Type B pancreatic cell (in vitro differentiated cells): ENCODE data around the gene PRKAG3. TPM values are rescaled to one million over a fixed set of nuclear protein-coding genes. Genes with fewer than 3 reads are reported as not detected.

Experiments used
- DNase-seq: peaks from one replicate; pipeline ENCODE4 v3.0.0; 2021; ENCODE audit warnings: mixed read lengths; ENCODE audit not compliant: unreplicated experiment; ENCODE audit errors: extremely low spot score
- H3K27ac Mint-ChIP-seq: 2 replicates; pipeline ENCODE4 v1.8.0; 2021; ENCODE audit warnings: mild to moderate bottlenecking, mixed read lengths
- H3K27me3 Mint-ChIP-seq: 2 replicates; pipeline ENCODE4 v1.8.0; 2021; ENCODE audit warnings: mixed read lengths
- H3K36me3 Mint-ChIP-seq: 2 replicates; pipeline ENCODE4 v1.8.0; 2021; ENCODE audit warnings: mixed read lengths
- H3K4me1 Mint-ChIP-seq: one replicate; pipeline ENCODE4 v1.8.0; 2021; ENCODE audit warnings: mixed read lengths; ENCODE audit not compliant: unreplicated experiment
- H3K4me3 Mint-ChIP-seq: 2 replicates; pipeline ENCODE4 v1.8.0; 2021; ENCODE audit warnings: mild to moderate bottlenecking, mixed read lengths
- H3K9me3 Mint-ChIP-seq: 2 replicates; pipeline ENCODE4 v1.8.0; 2021; ENCODE audit warnings: mixed read lengths
- total RNA-seq: library from RNA; stranded (reverse); gene quantifications from 2 replicates; pipeline ENCODE4 v1.2.1, GENCODE V29; 2021; ENCODE audit warnings: low replicate concordance
- TF ChIP-seq, protein P1 (sequence below): fragments of 200-600 bp; sonication (generic); conservative IDR thresholded peaks from 2 replicates; pipeline ENCODE4 v1.5.0; 2021; ENCODE audit warnings: antibody characterized with exemption, mild to moderate bottlenecking

PRKAG3 gene
- total RNA-seq, 1 donor from 2014 or later: not detected

- Mint-ChIP-seq H3K27me3 (peaks cover 82% of the 10 kb centered on the region), H3K9me3 (no peaks in the 10 kb centered on the region), H3K4me1 (peaks cover 4% of the 10 kb centered on the region), H3K36me3 (peaks cover 6% of the 10 kb centered on the region), H3K4me3 (no peak overlapping the region), H3K27ac (peak overlapping the region; percentile 45)
- TF ChIP-seq, protein P1, sequence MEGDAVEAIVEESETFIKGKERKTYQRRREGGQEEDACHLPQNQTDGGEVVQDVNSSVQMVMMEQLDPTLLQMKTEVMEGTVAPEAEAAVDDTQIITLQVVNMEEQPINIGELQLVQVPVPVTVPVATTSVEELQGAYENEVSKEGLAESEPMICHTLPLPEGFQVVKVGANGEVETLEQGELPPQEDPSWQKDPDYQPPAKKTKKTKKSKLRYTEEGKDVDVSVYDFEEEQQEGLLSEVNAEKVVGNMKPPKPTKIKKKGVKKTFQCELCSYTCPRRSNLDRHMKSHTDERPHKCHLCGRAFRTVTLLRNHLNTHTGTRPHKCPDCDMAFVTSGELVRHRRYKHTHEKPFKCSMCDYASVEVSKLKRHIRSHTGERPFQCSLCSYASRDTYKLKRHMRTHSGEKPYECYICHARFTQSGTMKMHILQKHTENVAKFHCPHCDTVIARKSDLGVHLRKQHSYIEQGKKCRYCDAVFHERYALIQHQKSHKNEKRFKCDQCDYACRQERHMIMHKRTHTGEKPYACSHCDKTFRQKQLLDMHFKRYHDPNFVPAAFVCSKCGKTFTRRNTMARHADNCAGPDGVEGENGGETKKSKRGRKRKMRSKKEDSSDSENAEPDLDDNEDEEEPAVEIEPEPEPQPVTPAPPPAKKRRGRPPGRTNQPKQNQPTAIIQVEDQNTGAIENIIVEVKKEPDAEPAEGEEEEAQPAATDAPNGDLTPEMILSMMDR: no peak
- DNase-seq: no peak
Observed at GRCh38 chr2:218867900-218868299, 36.3 kb upstream of the PRKAG3 start.

- H3K27me3 Mint-ChIP-seq: peaks cover 80% of the 10 kb centered on the region
- no peak for DNase-seq
- no peak overlapping the region for H3K27ac Mint-ChIP-seq
- H3K4me1 Mint-ChIP-seq: peaks cover 7% of the 10 kb centered on the region
- H3K4me3 Mint-ChIP-seq: no peak overlapping the region
- no peaks in the 10 kb centered on the region for H3K36me3 Mint-ChIP-seq
- TF ChIP-seq, protein P1: no peak
- H3K9me3 Mint-ChIP-seq: no peaks in the 10 kb centered on the region
Observed at GRCh38 chr2:218865999-218866398, 34.4 kb upstream of the PRKAG3 start.

DNA sequence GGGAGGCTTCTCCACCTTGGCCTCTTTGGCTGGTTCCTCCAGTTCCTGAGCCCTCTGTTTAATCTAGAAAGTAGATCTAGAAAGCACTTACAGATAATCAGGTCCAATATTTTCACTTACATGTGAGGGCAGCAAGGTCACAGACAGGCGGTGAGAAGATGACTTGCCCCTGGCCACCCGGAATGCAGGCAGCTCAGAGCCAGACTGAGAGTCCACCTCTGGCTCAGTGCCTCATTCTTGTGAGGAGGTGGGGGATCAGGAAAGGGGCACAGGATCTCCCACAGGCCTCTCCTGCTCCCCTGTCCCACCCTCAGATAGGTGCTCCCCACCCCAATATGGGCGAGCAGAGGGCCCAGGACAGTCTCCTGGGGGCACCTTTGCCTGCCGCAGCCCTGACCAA, 33.8 kb upstream of the PRKAG3 start:
- Mint-ChIP-seq H3K4me3 (peak overlapping the region; percentile 66), H3K36me3 (no peaks in the 10 kb centered on the region), H3K9me3 (no peaks in the 10 kb centered on the region), H3K27ac (no peak overlapping the region), H3K27me3 (peaks cover 80% of the 10 kb centered on the region), H3K4me1 (peaks cover 9% of the 10 kb centered on the region)
- TF ChIP-seq, protein P1: no peak
- DNase-seq: no peak

DNA sequence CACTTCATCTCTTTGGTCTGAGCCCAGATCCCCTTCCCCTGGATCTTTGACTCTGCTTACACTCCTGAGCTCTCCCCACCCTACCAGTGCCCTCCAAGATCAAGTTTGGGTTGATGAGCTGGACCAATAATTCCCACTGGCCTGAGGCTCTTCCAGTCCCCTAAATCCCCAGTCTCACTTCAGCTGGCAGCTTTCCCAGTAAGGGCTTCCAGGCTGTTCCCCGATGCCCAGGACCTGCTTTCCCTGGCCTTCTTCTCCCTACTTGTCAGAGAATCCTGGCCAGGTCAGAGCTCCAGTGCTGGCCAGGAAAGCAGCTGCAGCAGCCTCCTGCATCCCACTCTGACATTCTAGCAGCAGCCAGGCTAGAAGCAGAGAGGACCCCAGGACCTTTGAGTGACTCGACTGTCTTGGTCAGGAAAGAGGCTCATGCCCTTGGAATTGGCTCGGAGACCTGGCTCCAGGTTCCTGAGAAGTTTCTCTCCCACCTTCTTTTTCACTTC, 31.5 kb upstream of the PRKAG3 start:
- DNase-seq: no peak
- peaks cover 74% of the 10 kb centered on the region for H3K27me3 Mint-ChIP-seq
- peak overlapping the region; percentile 19 for H3K4me3 Mint-ChIP-seq
- no peaks in the 10 kb centered on the region for H3K36me3 Mint-ChIP-seq
- H3K9me3 Mint-ChIP-seq: no peaks in the 10 kb centered on the region
- TF ChIP-seq, protein P1: no peak
- peak overlapping the region; percentile 46 for H3K27ac Mint-ChIP-seq
- H3K4me1 Mint-ChIP-seq: peaks cover 13% of the 10 kb centered on the region

DNA sequence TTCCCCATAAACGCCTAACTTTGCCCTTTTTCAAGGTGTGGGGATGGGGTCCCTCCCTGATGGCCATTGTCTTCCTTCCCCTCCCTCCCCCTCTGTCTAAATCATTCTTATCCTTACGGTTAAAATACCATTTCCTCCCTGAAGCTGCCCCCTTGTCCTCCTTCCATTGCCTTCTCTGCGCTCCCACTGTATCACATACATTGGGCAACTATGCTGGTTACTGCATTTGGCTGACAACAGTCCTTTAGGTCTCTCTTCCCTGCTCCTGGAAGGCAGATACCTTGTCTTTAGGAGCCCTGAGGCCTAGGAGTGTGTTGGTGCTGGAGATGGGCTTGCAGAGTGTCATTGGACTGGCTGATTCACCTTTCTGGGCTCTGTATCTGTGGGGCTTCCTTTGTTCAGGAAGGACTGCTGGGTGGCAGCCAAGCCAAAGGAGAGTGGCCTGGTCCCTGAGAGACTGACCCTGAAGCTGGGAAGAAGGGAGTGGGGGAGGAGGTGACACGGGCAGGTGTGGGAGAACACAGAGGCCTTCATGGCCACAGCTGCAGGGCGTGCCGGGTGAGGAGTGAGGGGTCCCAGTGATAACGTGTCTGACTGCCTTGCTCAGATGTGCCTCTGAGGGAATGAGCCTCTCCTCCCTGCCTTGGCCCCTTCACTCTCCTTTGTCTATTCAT, 30.2 kb upstream of the PRKAG3 start:
- DNase-seq: no peak
- peak overlapping the region; percentile 88 for H3K27ac Mint-ChIP-seq
- peak overlapping the region; percentile 91 for H3K4me3 Mint-ChIP-seq
- TF ChIP-seq, protein P1: no peak
- no peaks in the 10 kb centered on the region for H3K36me3 Mint-ChIP-seq
- H3K9me3 Mint-ChIP-seq: no peaks in the 10 kb centered on the region
- H3K4me1 Mint-ChIP-seq: peaks cover 22% of the 10 kb centered on the region
- H3K27me3 Mint-ChIP-seq: peaks cover 73% of the 10 kb centered on the region
